A549 (cell line): ENCODE results near the gene PSMD1. TPM values are rescaled to one million over a fixed set of nuclear protein-coding genes. Genes with fewer than 3 reads are reported as not detected.

ENCODE experiments used
- ATAC-seq, 2 experiments: fragments of 200-7000 bp in 1 of 2; fragments of >200 bp in 1 of 2; cut with Nextera tagmentation in 1 of 2; cut with Tn5 transposase in 1 of 2; 3 replicates each; pipeline versions ENCODE4 v1.8.0 to v1.9.1; 2018 to 2020; ENCODE audit warnings: mild to moderate bottlenecking in 1 of 2, moderate library complexity in 1 of 2
- CTCF ChIA-PET: fragments of 300-600 bp; sonication (Branson Sonifier 250); formaldehyde crosslinking; extraction: SDS; loops from one replicate; lab custom pipeline; 2021; ENCODE audit warnings: antibody characterized with exemption, inconsistent platforms; lab: Yijun Ruan, JAX
- POLR2A ChIA-PET: fragments of 350-600 bp; formaldehyde crosslinking; extraction: SDS; loops from one replicate; lab custom pipeline; 2021; ENCODE audit warnings: antibody characterized with exemption, inconsistent platforms; lab: Yijun Ruan, JAX
- DNase-seq, 2 experiments: peaks; one replicate each; pipeline versions ENCODE4 v3.0.0 to v3.0.0-alpha.2; 2011 to 2016; ENCODE audit warnings: low read depth in 1 of 2, low spot score in 1 of 2
- FAIRE-seq: peaks from 2 replicates; lab custom pipeline; 2011; peaks lifted over from hg19 to GRCh38; lab: Jason Lieb, UNC
- H3K27ac ChIP-seq, 2 experiments: fragments of >200 bp; sonication (Bioruptor Twin); formaldehyde crosslinking; 3 replicates each; pipeline ENCODE4 v1.5.1; 2016 to 2017
- H3K4me1 ChIP-seq: fragments of >200 bp; sonication (Bioruptor Twin); formaldehyde crosslinking; 3 replicates; pipeline ENCODE4 v1.6.1; 2016
- H3K4me2 ChIP-seq: fragments of >200 bp; sonication (Bioruptor Twin); formaldehyde crosslinking; 3 replicates; pipeline ENCODE4 v1.6.1; 2016
- H3K4me3 ChIP-seq: fragments of >200 bp; sonication (Bioruptor Twin); formaldehyde crosslinking; 3 replicates; pipeline ENCODE4 v1.5.1; 2016
- H3K9me3 ChIP-seq: fragments of >200 bp; sonication (Bioruptor Twin); formaldehyde crosslinking; 3 replicates; pipeline ENCODE4 v1.6.1; 2016
- BHLHE40 ChIP-seq: IDR thresholded peaks from 2 replicates; pipeline ENCODE4 v1.6.1; 2012; ENCODE audit warnings: low read depth, low read length, inconsistent platforms
- CEBPB ChIP-seq, 2 experiments: fragments of >200 bp in 1 of 2; sonication (Bioruptor Twin) in 1 of 2; formaldehyde crosslinking in 1 of 2; IDR thresholded peaks; 2 replicates each; pipeline ENCODE4 v1.6.1; 2012 to 2016
- CHD2 ChIP-seq: fragments of 150-350 bp; IDR thresholded peaks from 2 replicates; pipeline ENCODE4 v1.6.1; 2014; ENCODE audit warnings: low read length; ENCODE audit not compliant: partially characterized antibody
- CHD4 ChIP-seq: fragments of 200-600 bp; sonication (generic); IDR thresholded peaks from 2 replicates; pipeline ENCODE4 v1.6.1; 2016; ENCODE audit warnings: antibody characterized with exemption, mild to moderate bottlenecking, borderline replicate concordance
- FOSL2 ChIP-seq, 2 experiments: fragments of 450-650 bp in 1 of 2; fragments of >200 bp in 1 of 2; sonication (Bioruptor Twin) in 1 of 2; formaldehyde crosslinking; IDR thresholded peaks; 2 replicates each; pipeline versions ENCODE4 v1.5.0 to v1.6.1; 2016 to 2020; ENCODE audit warnings: mild to moderate bottlenecking in 1 of 2, moderate library complexity in 1 of 2
- FOXS1 ChIP-seq: fragments of 250-450 bp; sonication (Bioruptor Pico); IDR thresholded peaks from 2 replicates; pipeline ENCODE4 v1.5.0; 2020; ENCODE audit warnings: mild to moderate bottlenecking, moderate library complexity
- HDAC2 ChIP-seq: fragments of 200-600 bp; sonication (generic); IDR thresholded peaks from 2 replicates; pipeline ENCODE4 v1.6.1; 2016
- HEYL ChIP-seq: fragments of 250-450 bp; sonication (Bioruptor Pico); IDR thresholded peaks from 2 replicates; pipeline ENCODE4 v1.8.0; 2021; ENCODE audit warnings: mild to moderate bottlenecking, moderate library complexity
- HOXB5 ChIP-seq: fragments of 250-450 bp; sonication (Bioruptor Pico); IDR thresholded peaks from 2 replicates; pipeline ENCODE4 v1.5.0; 2020; ENCODE audit warnings: mild to moderate bottlenecking, moderate library complexity
- JUN ChIP-seq, 2 experiments: fragments of >200 bp; sonication (Bioruptor Twin); formaldehyde crosslinking; IDR thresholded peaks; 2 replicates in 1 of 2; 3 replicates in 1 of 2; pipeline ENCODE4 v1.6.1; 2016 to 2017
- KDM1A ChIP-seq: fragments of 200-600 bp; sonication (generic); IDR thresholded peaks from 2 replicates; pipeline ENCODE4 v1.6.1; 2016; ENCODE audit warnings: low read depth, mild to moderate bottlenecking
- MAFK ChIP-seq: fragments of 450-650 bp; IDR thresholded peaks from 2 replicates; pipeline ENCODE4 v1.6.1; 2014; ENCODE audit not compliant: partially characterized antibody
- MAZ ChIP-seq: fragments of 150-350 bp; IDR thresholded peaks from 2 replicates; pipeline ENCODE4 v1.6.1; 2014; ENCODE audit warnings: antibody characterized with exemption, low read depth, low read length, borderline replicate concordance
- MYC ChIP-seq: IDR thresholded peaks from 2 replicates; pipeline ENCODE4 v1.6.1; 2012; ENCODE audit warnings: mild to moderate bottlenecking, inconsistent platforms, low read length, improper control_type of control experiment, borderline replicate concordance
- NR3C1 ChIP-seq: fragments of >200 bp; sonication (Bioruptor Twin); formaldehyde crosslinking; IDR thresholded peaks from 3 replicates; pipeline ENCODE4 v1.6.1; 2017
- PHF8 ChIP-seq: fragments of 200-600 bp; sonication (generic); IDR thresholded peaks from 2 replicates; pipeline ENCODE4 v1.6.1; 2016; ENCODE audit warnings: low read depth, mild to moderate bottlenecking, antibody characterized with exemption, moderate library complexity, borderline replicate concordance
- POLR2A ChIP-seq: IDR thresholded peaks from 2 replicates; pipeline ENCODE4 v1.6.1; 2012; ENCODE audit warnings: mild to moderate bottlenecking, low read length
- REST ChIP-seq: fragments of 200-600 bp; sonication (generic); IDR thresholded peaks from 2 replicates; pipeline ENCODE4 v1.6.1; 2016; ENCODE audit warnings: antibody characterized with exemption, mild to moderate bottlenecking, moderate library complexity
- TP53 ChIP-seq: fragments of 250-450 bp; sonication (Bioruptor Pico); IDR thresholded peaks from 2 replicates; pipeline ENCODE4 v1.5.0; 2021; ENCODE audit warnings: mild to moderate bottlenecking, moderate library complexity
- ZNF302 ChIP-seq: fragments of 250-450 bp; sonication (Bioruptor Pico); IDR thresholded peaks from 2 replicates; pipeline ENCODE4 v1.9.0; 2021; ENCODE audit warnings: inconsistent platforms, mild to moderate bottlenecking, moderate library complexity
- WGBS: methylation state at CpG from one replicate; pipeline ENCODE4 v1.1.6; 2017; ENCODE audit errors: missing lambda C conversion rate; 5-methylcytosine and 5-hydroxymethylcytosine counted together
- polyA plus RNA-seq, 4 experiments: library from polyadenylated mRNA; depleted of rRNA in 3 of 4; stranded (reverse); fragments of >200 nt; fragmentation: RNase III in 1 of 4; extraction: RNeasy Plus Mini Kit Qiagen cat#74134 plus additional on column Dnase treatment in 1 of 4; gene quantifications; 2 replicates in 3 of 4; 3 replicates in 1 of 4; pipeline ENCODE4 v1.2.3, GENCODE V29; 2011 to 2017
- TF ChIP-seq, protein P1 (sequence below): fragments of >200 bp; sonication (Bioruptor Twin); formaldehyde crosslinking; IDR thresholded peaks from 3 replicates; pipeline ENCODE4 v1.6.1; 2016

Gene PSMD1
- polyA plus RNA-seq, 2 of the 4 experiments (the other 2 are of a cell fraction), result 122 to 248 TPM

GRCh38 chr2:231069379-231070054 is 12.8 kb downstream of the PSMD1 start:
- Histone ChIP-seq H3K4me2 (no peak overlapping the region; the same call in 2 of the 3 replicates), H3K4me1 (peaks cover 23% of the 10 kb centered on the region), H3K27ac (no peak overlapping the region), H3K4me3 (no peak overlapping the region), H3K9me3 (no peaks in the 10 kb centered on the region)
- TF ChIP-seq KDM1A, result no peak
- TF ChIP-seq JUN (IDR thresholded peaks at IDR 0.05), result no peak
- no peak for TF ChIP-seq FOSL2 (IDR thresholded peaks at IDR 0.05)
- no peak for TF ChIP-seq FOSL2 (CRISPR knock-in tag; IDR thresholded peaks at IDR 0.05)
- 85% methylated on average over 1 of the region's 1 CpG for WGBS
- DNase-seq (no peak), ATAC-seq (peak; percentile 45 to 49; a peak in 4 of 6 replicates), FAIRE-seq (no peak)
- ChIA-PET POLR2A (interaction anchor here (1.0 kb wide), 1 partner anchor 12 kb away, joined by 3 read pairs; the partner anchor contains the start of gene PSMD1), CTCF (interaction anchor here (0.7 to 1.9 kb wide), 2 partner anchors 17 to 83 kb away, joined by 3 to 15 read pairs; no protein-coding TSS in a partner anchor)

DNA sequence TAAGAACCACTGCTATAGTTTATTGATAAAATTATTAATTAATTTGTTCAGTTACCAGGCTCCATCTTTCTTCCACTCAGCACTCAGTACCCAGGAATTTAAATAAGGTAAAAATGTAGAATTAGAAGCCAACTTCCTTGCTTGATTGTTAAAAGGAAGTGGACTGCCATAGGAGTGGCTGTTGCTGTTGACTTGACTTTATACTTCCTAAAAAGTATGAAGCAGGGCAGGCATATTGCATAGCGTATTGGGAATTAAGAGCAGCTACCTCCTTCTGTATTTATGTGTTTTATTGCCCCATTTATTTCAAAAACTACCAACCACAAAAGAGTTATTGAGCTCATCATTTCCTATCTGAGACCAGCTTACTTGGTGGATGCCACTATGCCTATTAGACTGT is 27.9 kb downstream of the PSMD1 start:
- H3K4me1 ChIP-seq, result no peaks in the 10 kb centered on the region
- DNase-seq (no peak), ATAC-seq (no peak), FAIRE-seq (no peak)
- TF ChIP-seq POLR2A, result no peak
- no peak for TF ChIP-seq REST
- TF ChIP-seq ZNF302 (CRISPR knock-in tag), result no peak
- TF ChIP-seq NR3C1, result no peak
- no peak for TF ChIP-seq MAZ
- no peak for TF ChIP-seq HEYL (CRISPR knock-in tag)
- TF ChIP-seq BHLHE40, result no peak
- TF ChIP-seq HOXB5 (CRISPR knock-in tag), result no peak
- no peak for TF ChIP-seq CHD4
- TF ChIP-seq FOXS1 (CRISPR knock-in tag), result no peak
- TF ChIP-seq, protein P1, sequence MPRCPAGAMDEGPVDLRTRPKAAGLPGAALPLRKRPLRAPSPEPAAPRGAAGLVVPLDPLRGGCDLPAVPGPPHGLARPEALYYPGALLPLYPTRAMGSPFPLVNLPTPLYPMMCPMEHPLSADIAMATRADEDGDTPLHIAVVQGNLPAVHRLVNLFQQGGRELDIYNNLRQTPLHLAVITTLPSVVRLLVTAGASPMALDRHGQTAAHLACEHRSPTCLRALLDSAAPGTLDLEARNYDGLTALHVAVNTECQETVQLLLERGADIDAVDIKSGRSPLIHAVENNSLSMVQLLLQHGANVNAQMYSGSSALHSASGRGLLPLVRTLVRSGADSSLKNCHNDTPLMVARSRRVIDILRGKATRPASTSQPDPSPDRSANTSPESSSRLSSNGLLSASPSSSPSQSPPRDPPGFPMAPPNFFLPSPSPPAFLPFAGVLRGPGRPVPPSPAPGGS, result no peak
- POLR2A ChIA-PET, result no interaction called here
- CTCF ChIA-PET, result interaction anchor here (0.6 to 2.0 kb wide), 6 partner anchors 10 to 328 kb away, joined by 3 to 6 read pairs (median 4); no protein-coding TSS in a partner anchor
- 92% methylated on average over 1 of the region's 1 CpG for WGBS
- H3K4me2 ChIP-seq, result no peak overlapping the region
- H3K27ac ChIP-seq, result no peak overlapping the region
- H3K4me3 ChIP-seq, result no peak overlapping the region
- no peaks in the 10 kb centered on the region for H3K9me3 ChIP-seq

GRCh38 chr2:231088754-231089153 is 32.1 kb downstream of the PSMD1 start:
- no peak for DNase-seq
- Histone ChIP-seq H3K9me3 (no peaks in the 10 kb centered on the region), H3K4me3 (no peak overlapping the region), H3K4me2 (no peak overlapping the region), H3K4me1 (no peaks in the 10 kb centered on the region), H3K27ac (no peak overlapping the region)
- FAIRE-seq, result no peak
- ATAC-seq, result no peak
- TF ChIP-seq MYC, result no peak
- no peak for TF ChIP-seq MAFK
- TF ChIP-seq HDAC2, result no peak
- TF ChIP-seq REST, result no peak
- no peak for TF ChIP-seq TP53 (CRISPR knock-in tag)
- TF ChIP-seq CHD2, result no peak
- TF ChIP-seq, protein P1, result no peak
- no peak for TF ChIP-seq CEBPB (IDR thresholded peaks at IDR 0.05)
- no peak for TF ChIP-seq PHF8
- ChIA-PET CTCF (interaction anchor here (0.6 to 1.6 kb wide), 2 partner anchors 15 to 36 kb away, joined by 3 read pairs; no protein-coding TSS in a partner anchor), POLR2A (no interaction called here)
- 92% methylated on average over 4 of the region's 4 CpGs for WGBS
